SHP77 treated with DMSO at 0.1 percent for 48 hours (cell line): ENCODE data around the gene LARGE2.

Experiments
- DNase-seq: peaks from one replicate; lab custom pipeline; 2025; lab: John Stamatoyannopoulos, UW

LARGE2 gene

GRCh38 chr11:45922425-45923082 lies at the start of gene LARGE2:
Gene LARGE2 (plus strand): TSS chr11:45922656. CDS start chr11:45922883, 227 bp downstream.
- DNase-seq = no peak

GRCh38 chr11:45876401-45876800 lies 46.1 kb upstream of the LARGE2 start:
- no peak for DNase-seq

DNA sequence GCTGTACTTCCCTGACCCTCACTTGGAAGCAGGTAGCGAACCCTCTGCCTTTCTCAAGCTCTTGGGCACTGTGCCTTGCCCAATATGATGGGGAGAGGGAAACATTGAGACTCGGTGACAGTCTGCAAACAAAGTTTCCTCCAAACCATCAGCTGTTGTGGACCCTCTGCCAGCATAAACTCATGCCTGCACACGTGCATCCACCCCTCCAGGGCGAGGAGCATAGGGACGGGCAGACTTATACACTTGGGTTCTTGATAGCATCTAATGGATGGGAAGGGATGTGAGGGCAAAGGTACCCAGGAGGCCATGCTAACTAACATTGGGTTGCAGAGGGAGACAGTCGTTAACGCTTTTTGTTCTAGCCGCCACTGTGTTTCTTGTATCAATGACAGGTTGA lies 45.2 kb upstream of the LARGE2 start:
- no peak for DNase-seq

DNA sequence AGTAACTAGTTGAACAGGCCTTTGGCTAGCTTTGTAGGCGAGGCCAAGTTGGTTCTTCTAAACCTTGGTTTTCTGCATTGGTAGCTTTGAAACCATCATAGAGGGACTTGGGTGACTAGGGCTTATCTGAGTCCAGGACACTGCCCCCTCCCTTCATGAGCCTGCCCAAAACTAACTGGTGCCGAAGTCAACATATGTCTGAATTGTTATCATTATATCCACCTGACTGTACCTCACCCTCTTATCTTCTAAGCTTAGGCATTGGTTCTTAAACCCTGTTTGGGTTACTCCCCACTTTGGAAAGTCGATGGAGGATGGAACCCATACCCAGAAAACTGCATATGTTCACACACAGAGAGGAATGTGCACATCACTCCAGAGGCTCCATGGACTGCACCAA lies 44.6 kb upstream of the LARGE2 start:
- no peak for DNase-seq

GRCh38 chr11:45879803-45880686 lies 42.4 kb upstream of the LARGE2 start:
- DNase-seq = peak; percentile 56

DNA sequence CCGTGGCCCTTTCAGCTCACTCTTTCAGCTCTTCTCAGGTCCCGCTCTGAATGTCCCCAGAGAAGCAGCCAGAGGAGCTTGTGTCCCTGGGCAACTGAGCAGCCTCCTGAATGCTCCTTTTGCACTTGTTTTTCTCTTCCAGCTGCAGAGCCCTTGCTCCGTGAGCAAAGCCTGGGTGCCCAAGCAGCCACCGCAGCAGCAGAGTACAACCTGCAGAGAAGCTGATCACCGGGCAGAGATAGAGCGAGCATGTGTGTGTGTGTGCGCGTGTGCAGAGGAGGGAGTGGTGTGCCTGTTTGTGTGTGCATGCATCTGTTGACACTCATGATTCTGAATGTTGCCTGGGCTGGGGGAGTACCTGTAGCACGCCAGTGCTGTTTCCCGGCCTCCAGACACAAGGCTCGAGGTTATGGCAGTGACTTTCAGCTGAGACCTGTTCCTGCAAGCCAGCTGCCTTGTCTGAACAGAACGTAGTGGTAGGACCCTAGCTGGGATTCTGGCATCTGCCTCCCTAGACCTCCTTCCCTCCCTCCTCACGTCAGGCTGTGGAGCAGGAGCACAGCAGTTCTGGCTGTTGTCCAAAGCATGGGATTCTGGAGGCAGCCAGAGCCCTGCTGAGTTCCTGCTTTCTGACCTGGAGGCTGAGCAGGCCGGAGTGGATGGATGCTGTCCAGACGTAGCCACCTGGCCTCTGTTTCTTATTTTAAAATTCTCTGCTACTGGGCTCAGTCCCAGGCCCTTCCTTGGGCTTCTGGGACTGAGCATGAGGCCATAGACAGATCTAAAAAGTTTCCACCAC lies 41.5 kb upstream of the LARGE2 start:
- peak; percentile 6 for DNase-seq

- no peak for DNase-seq
These were observed 40.6 kb upstream of the LARGE2 start for GRCh38 chr11:45881708-45882368.

- DNase-seq = no peak
These were observed 37.8 kb upstream of the LARGE2 start for GRCh38 chr11:45884596-45885185.

DNA sequence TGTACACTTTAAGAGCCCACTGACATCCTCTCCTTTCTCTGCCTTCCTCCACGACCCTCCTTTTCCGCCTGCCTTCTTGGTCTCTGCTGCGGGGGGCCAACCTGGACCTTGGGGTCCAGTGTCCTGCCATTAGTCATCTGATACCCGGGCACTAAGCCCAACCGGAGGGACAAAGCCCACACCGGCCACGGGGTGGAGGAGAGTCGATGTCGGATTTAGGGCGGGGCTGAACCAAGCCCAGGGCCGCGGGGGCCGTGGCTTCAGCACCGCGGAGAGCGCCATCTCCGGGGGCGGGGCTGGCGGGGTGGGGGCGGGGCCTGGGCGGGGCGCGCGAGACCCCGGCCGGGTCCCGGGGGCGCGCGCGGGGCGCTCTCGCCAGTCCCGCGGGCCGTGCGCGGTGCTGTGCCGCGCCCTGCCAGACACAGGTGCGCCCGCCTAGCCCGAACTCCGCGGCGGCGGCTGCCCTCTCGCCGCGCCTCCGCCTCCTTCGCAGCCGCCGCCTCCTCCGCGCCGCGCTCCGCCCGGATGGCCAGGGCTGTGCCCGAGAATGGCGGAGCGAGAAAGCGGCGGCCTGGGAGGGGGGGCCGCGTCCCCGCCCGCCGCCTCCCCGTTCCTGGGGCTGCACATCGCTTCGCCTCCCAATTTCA lies 37.1 kb upstream of the LARGE2 start, which contains the start of gene MAPK8IP1:
Gene MAPK8IP1, plus strand, starts transcription at position 378 of the 647 bp plus-strand sequence. Its CDS starts 170 bp downstream, at position 548.
- DNase-seq = peak; percentile 48

DNA sequence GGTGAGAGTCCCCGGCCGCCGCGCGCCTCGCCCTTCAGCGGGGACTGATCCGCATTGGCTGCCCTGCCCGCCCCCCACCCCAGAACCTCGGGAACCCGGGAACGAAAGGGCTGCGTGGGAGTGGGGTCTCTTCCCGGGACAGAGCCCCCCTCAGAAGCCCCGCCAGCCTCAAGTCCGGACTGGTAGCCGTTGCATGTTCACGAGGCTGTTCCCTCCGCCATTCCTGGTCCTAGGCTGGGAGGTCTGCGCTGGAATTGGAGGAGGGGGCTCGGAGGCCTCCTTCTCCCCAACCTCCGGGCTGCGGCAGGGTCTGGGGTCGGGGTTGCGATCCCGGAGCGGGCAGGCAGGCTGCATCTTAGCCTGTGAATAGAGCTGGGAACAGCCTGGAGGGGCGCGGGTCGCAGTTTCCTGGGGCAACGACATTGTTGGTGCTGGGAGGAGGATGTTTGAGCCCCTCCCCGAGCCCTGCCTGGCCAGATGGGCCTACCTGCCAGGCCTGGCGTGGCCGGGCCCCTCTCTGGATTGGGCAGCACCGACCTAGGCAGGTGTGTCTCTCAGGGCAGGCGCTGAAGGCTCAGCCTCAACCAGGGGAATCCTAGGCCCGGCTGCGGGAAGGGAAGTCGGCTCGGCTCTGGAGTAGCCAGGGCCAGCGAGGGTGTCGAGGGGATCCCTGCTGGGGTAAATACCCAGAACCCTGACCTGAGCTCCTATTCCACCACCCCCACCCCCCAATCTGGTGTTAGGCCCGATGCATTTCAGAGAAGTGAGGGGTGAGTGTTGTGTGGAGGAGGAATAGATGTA lies 36.3 kb upstream of the LARGE2 start:
- DNase-seq = no peak

- DNase-seq = no peak
These were observed 35.5 kb upstream of the LARGE2 start for GRCh38 chr11:45886816-45887520.

GRCh38 chr11:45887587-45887986 lies 34.9 kb upstream of the LARGE2 start:
- no peak for DNase-seq

GRCh38 chr11:45889555-45889954 lies 32.9 kb upstream of the LARGE2 start:
- no peak for DNase-seq

GRCh38 chr11:45889966-45890365 lies 32.5 kb upstream of the LARGE2 start:
- no peak for DNase-seq

- DNase-seq = no peak
These were observed 31.4 kb upstream of the LARGE2 start for GRCh38 chr11:45890886-45891550.

DNA sequence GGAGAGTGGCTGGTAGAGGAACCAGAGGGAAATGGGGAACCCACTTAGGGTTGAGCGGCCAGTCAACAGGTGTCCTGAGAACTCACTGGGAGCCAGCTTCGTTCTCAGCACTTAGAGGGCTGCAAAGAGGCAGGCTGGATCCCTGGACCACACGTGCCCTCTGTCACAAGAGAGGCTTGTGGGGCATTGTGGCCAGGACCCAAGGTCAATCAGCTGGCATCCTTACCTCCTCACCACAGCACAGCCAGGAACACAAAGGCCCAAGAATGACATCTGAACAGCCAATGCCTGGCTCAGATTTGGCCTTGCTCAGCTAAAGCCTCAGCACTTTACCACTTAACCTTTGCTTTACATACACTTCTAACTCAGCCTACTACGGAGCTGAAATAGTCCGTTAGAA lies 29.6 kb upstream of the LARGE2 start:
- DNase-seq = no peak

DNA sequence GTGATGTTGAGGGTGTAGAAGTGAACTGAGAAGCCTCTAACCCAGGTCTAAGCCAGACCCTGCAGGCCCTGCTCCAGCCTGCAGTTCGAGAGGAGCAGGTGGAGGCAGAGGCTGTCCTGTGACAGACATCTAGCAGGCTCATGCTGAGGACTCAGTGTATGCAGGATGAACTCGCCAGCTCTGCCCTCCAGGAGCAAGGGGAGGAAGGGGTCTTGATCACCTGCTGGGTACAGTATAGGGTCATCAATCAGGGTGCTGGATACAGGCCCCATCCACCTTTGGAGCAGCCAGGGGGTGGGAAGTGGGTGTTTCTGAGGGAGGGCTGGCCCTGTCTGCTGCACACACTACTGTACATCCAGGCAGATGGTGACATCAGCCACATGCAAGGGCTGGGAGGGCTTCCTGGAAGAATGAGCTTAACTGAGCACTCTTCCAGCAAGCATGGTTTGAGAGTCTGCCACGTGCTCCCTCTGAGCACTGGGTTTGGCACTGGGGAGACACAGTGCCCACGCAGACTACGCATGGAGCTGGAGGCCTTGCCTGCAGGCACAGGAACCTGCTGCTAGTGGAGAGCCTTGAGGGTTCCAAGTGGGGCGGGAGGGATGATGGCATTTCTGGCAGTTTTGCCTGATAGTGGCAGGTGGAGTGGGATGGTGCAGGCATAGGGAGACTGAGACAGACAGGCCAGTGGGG lies 27.8 kb upstream of the LARGE2 start:
- DNase-seq = peak; percentile 40

DNA sequence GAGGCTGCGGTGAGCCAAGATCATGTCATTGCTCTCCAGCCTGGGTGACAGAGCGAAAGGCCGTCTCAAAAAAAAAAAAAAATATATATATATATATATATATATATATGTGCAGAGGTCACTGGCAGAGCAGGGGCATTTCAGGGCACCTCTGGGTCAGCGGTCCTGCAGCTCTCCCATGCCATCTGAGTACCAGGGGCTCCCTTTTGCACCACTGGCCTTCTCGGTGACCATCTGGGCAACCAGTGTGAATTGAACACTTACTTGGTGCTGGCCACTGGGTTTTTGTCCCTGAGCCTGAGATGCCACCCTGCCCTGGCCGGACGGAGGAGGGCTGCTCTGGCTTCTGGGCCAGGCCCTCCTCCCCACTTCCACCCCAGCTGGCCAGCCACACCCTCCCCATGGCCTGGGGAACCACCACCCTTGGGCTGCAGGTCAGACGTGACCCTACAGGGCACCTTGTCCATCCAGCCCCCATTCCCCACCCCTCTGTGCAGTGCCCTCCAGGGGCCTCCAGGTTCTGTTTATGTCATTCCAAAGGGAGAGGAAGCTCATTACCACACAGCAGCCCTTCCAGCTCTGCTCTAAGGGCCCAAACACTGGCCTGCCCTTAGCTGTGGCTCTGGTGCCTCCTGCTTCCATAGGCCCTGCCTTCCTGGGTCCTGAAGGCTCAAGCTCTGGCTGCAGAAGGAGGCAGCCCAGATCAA lies 26.8 kb upstream of the LARGE2 start:
- DNase-seq = peak; percentile 6
